Measurements from ENCODE around the gene EML4. TPM values are rescaled to one million over a fixed set of nuclear protein-coding genes. Genes with fewer than 3 reads are reported as not detected.

EML4 gene
- total and polyA plus RNA-seq, 4 donors = 22.6 to 85.8 (median 54.4) TPM

DNA sequence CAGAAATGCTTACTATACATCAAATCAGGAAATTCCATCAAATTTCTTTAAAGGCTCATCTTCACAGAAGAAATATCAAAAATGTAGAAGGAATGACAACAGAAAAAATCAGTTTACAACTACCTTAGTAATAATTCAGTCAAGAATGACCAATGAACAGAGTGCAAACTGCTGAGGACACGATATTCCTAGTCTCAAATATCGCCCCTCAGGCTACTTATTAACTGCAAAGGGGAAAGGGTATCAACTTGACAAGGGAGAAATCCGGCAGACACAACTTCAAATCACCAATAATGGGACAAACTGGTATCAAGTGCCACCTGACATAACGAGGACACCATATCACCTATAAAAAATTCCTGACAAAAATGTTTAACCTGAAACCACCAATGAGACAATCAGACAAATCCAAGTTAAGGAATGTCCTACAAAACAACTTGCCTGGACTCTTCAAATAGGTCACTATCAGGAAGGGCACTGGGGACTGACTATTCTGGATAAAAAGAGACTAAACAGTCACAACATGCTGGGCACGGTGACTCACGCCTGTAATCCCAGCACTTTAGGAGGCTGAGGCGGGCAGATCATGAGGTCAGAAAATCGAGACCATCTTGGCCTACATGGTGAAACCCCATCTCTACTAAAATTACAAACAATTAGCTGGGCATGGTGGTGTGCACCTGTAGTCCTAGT, 179.1 kb downstream of the EML4 start:
- ATAC-seq (ENCODE audit: insufficient read depth, low FRiP score) = no peak
- TF ChIP-seq CTCF (IDR thresholded peaks at IDR 0.05; ENCODE audit: control extremely low read depth, extremely low read depth) = no peak
- 93 to 96% methylated on average over 8 of the region's 8 CpGs for WGBS, 2 donors
- Histone ChIP-seq H3K4me3 (no peak overlapping the region), H3K9me3 (ENCODE audit: control insufficient read depth in 4 of 4, insufficient read depth in 3 of 4, low read length in 3 of 4) (no peaks in the 10 kb centered on the region), H3K27ac (ENCODE audit: low read depth in 1 of 2, low read length in 1 of 2) (no peak overlapping the region), H3K36me3 (ENCODE audit: control insufficient read depth in 4 of 4, insufficient read depth in 4 of 4, low read length in 4 of 4) (peaks cover 10 to 17% (median 14%) of the 10 kb centered on the region in 4 donors), H3K4me1 (ENCODE audit: control insufficient read depth in 5 of 5, insufficient read depth in 5 of 5, low read length in 5 of 5) (peaks cover 0 to 2% (median 0%) of the 10 kb centered on the region in 5 donors), H3K9ac (ENCODE audit: insufficient read depth in 1 of 2, low read length in 2 of 2) (no peak overlapping the region), H3K27me3 (ENCODE audit: control insufficient read depth in 3 of 3, insufficient read depth in 3 of 3, low read length in 2 of 3) (no peaks in the 10 kb centered on the region)
- no peak for DNase-seq

GRCh38 chr2:42350434-42351063, 181.4 kb downstream of the EML4 start:
- WGBS, 2 donors = 85 to 94% methylated on average over 3 of the region's 3 CpGs
- Histone ChIP-seq H3K9me3 (ENCODE audit: control insufficient read depth in 4 of 4, insufficient read depth in 3 of 4, low read length in 3 of 4) (no peaks in the 10 kb centered on the region), H3K9ac (ENCODE audit: insufficient read depth in 1 of 2, low read length in 2 of 2) (no peak overlapping the region), H3K4me3 (no peak overlapping the region), H3K27ac (ENCODE audit: low read depth in 1 of 2, low read length in 1 of 2) (no peak overlapping the region), H3K4me1 (ENCODE audit: control insufficient read depth in 5 of 5, insufficient read depth in 5 of 5, low read length in 5 of 5) (peaks cover 0 to 2% (median 0%) of the 10 kb centered on the region in 5 donors), H3K36me3 (ENCODE audit: control insufficient read depth in 4 of 4, insufficient read depth in 4 of 4, low read length in 4 of 4) (peaks cover 10 to 17% (median 12%) of the 10 kb centered on the region in 4 donors), H3K27me3 (ENCODE audit: control insufficient read depth in 3 of 3, insufficient read depth in 3 of 3, low read length in 2 of 3) (no peaks in the 10 kb centered on the region)
- ATAC-seq (ENCODE audit: insufficient read depth, low FRiP score) (no peak), DNase-seq (no peak)
- TF ChIP-seq CTCF (IDR thresholded peaks at IDR 0.05; ENCODE audit: control extremely low read depth, extremely low read depth) = no peak

- DNase-seq (no peak), ATAC-seq (ENCODE audit: insufficient read depth, low FRiP score) (no peak)
- Histone ChIP-seq H3K27me3 (ENCODE audit: control insufficient read depth in 3 of 3, insufficient read depth in 3 of 3, low read length in 2 of 3) (no peaks in the 10 kb centered on the region), H3K36me3 (ENCODE audit: control insufficient read depth in 4 of 4, insufficient read depth in 4 of 4, low read length in 4 of 4) (peaks cover 4 to 17% (median 10%) of the 10 kb centered on the region in 4 donors), H3K9me3 (ENCODE audit: control insufficient read depth in 4 of 4, insufficient read depth in 3 of 4, low read length in 3 of 4) (no peaks in the 10 kb centered on the region), H3K4me3 (no peak overlapping the region), H3K4me1 (ENCODE audit: control insufficient read depth in 5 of 5, insufficient read depth in 5 of 5, low read length in 5 of 5) (no peaks in the 10 kb centered on the region), H3K27ac (ENCODE audit: low read depth in 1 of 2, low read length in 1 of 2) (no peak overlapping the region), H3K9ac (ENCODE audit: insufficient read depth in 1 of 2, low read length in 2 of 2) (no peak overlapping the region)
- TF ChIP-seq CTCF (IDR thresholded peaks at IDR 0.05; ENCODE audit: control extremely low read depth, extremely low read depth) = no peak
- WGBS, 2 donors = 90 to 96% methylated on average over 5 of the region's 5 CpGs
These were observed 182.7 kb downstream of the EML4 start for GRCh38 chr2:42351864-42352263.
